Measurements from ENCODE around the gene ALS2. TPM values are rescaled to one million over a fixed set of nuclear protein-coding genes. Genes with fewer than 3 reads are reported as not detected.

ALS2 gene
- total and polyA plus RNA-seq, 3 donors from 2014 or later, result 14.0 to 19.2 (median 17.0) TPM

- peak; percentile 39 for DNase-seq
- no peaks in the 10 kb centered on the region for H3K9me3 ChIP-seq
- H3K27ac ChIP-seq, result peak overlapping the region; percentile 77 to 86
- peak overlapping the region; percentile 81 to 95 for H3K4me3 ChIP-seq
- TF ChIP-seq POLR2A (IDR thresholded peaks at IDR 0.05) (no peak), CTCF (IDR thresholded peaks at IDR 0.05) (no peak)
- H3K27me3 ChIP-seq, result no peaks in the 10 kb centered on the region
- intact Hi-C loops (cut with DNase I; ENCODE audit: low total_unique reads), result no loop called here
- 3% methylated on average over 17 to 19 of the region's 22 CpGs for WGBS, 2 donors
- H3K36me3 ChIP-seq (ENCODE audit: low read depth, missing control alignments), result no peaks in the 10 kb centered on the region
- H3K4me1 ChIP-seq, result peaks cover 10% of the 10 kb centered on the region
Observed at GRCh38 chr2:201779901-201780673, 646 bp downstream of the ALS2 start.

DNA sequence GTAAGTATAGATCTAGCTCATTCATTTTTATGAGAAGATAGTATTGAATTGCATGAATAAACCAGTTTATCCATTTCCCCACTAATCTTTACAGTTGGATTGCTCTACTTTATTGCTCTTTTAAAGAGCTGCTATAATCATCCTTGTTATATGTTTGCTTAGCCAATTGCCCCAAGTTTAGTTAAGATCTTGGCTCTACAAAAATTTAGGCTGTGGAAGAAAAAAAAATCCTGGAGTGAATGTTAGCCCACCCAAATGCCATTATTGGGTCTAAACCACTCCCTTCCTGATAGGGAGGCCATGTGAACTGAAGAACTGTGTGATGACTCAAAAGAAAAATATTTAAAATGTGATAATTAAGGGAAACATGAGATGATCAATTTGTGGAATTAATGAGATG lies 2.9 kb downstream of the ALS2 start:
- peaks cover 10% of the 10 kb centered on the region for H3K4me1 ChIP-seq
- no peak overlapping the region for H3K4me3 ChIP-seq
- H3K27me3 ChIP-seq, result no peaks in the 10 kb centered on the region
- no peaks in the 10 kb centered on the region for H3K9me3 ChIP-seq
- no peak for DNase-seq
- H3K27ac ChIP-seq, result no peak overlapping the region
- TF ChIP-seq POLR2A (IDR thresholded peaks at IDR 0.05), result no peak
- H3K36me3 ChIP-seq (ENCODE audit: low read depth, missing control alignments), result no peaks in the 10 kb centered on the region
- intact Hi-C loops (cut with DNase I; ENCODE audit: low total_unique reads), result no loop called here

GRCh38 chr2:201777043-201777442 lies 3.7 kb downstream of the ALS2 start:
- no peaks in the 10 kb centered on the region for H3K9me3 ChIP-seq
- DNase-seq, result no peak
- no peaks in the 10 kb centered on the region for H3K27me3 ChIP-seq
- intact Hi-C loops (cut with DNase I; ENCODE audit: low total_unique reads), result no loop called here
- TF ChIP-seq CTCF (IDR thresholded peaks at IDR 0.05), result no peak
- no peak overlapping the region for H3K27ac ChIP-seq
- no peaks in the 10 kb centered on the region for H3K36me3 ChIP-seq (ENCODE audit: low read depth, missing control alignments)
- no peak overlapping the region for H3K4me3 ChIP-seq
- peaks cover 10% of the 10 kb centered on the region for H3K4me1 ChIP-seq

GRCh38 chr2:201775326-201775725 lies 5.4 kb downstream of the ALS2 start:
- intact Hi-C loops (cut with DNase I; ENCODE audit: low total_unique reads), result no loop called here
- Histone ChIP-seq H3K27ac (no peak overlapping the region), H3K4me1 (peaks cover 10% of the 10 kb centered on the region), H3K27me3 (no peaks in the 10 kb centered on the region), H3K36me3 (ENCODE audit: low read depth, missing control alignments) (no peaks in the 10 kb centered on the region), H3K4me3 (no peak overlapping the region), H3K9me3 (no peaks in the 10 kb centered on the region)
- 86 to 93% methylated on average over 1 of the region's 1 CpG for WGBS, 2 donors
- TF ChIP-seq CTCF (IDR thresholded peaks at IDR 0.05), result no peak
- TF ChIP-seq POLR2A (IDR thresholded peaks at IDR 0.05), result no peak
- DNase-seq, result no peak

- H3K27me3 ChIP-seq, result no peaks in the 10 kb centered on the region
- H3K9me3 ChIP-seq, result no peaks in the 10 kb centered on the region
- no peaks in the 10 kb centered on the region for H3K36me3 ChIP-seq (ENCODE audit: low read depth, missing control alignments)
- TF ChIP-seq POLR2A (IDR thresholded peaks at IDR 0.05) (no peak), CTCF (IDR thresholded peaks at IDR 0.05) (no peak)
- H3K4me3 ChIP-seq, result no peak overlapping the region
- no peak for DNase-seq
- H3K4me1 ChIP-seq, result peaks cover 3% of the 10 kb centered on the region
- H3K27ac ChIP-seq, result no peak overlapping the region
- intact Hi-C loops (cut with DNase I; ENCODE audit: low total_unique reads), result no loop called here
- 81 to 85% methylated on average over 2 of the region's 2 CpGs for WGBS, 2 donors
Observed at GRCh38 chr2:201774546-201774945, 6.2 kb downstream of the ALS2 start.

All from testis (tissue), 3 donors.